ENCODE data around the gene ANKS1B. TPM values are rescaled to one million over a fixed set of nuclear protein-coding genes. Genes with fewer than 3 reads are reported as not detected.
"Not testable (repeated sequence)": the region's sequence is repeated elsewhere in the genome, so short reads cannot be mapped to it uniquely, and the experiment has no call there.

The ANKS1B gene
- total RNA-seq, 1 donor from 2014 or later: 9.6 TPM

- no peak for DNase-seq (ENCODE audit: low spot score)
Observed at GRCh38 chr12:99870085-99870484, 114.7 kb downstream of the ANKS1B start.

- DNase-seq (ENCODE audit: low spot score): no peak
Observed at GRCh38 chr12:99861731-99862130, 123.0 kb downstream of the ANKS1B start.

- no peak for DNase-seq (ENCODE audit: low spot score)
Observed at GRCh38 chr12:99859126-99859525, 125.6 kb downstream of the ANKS1B start.

- no peak for DNase-seq (ENCODE audit: low spot score)
Observed at GRCh38 chr12:99852666-99853065, 132.1 kb downstream of the ANKS1B start.

GRCh38 chr12:99847936-99848335 is 136.8 kb downstream of the ANKS1B start:
- no peak for DNase-seq (ENCODE audit: low spot score)

- no peak for DNase-seq (ENCODE audit: low spot score)
Observed at GRCh38 chr12:99834710-99835109, 150.0 kb downstream of the ANKS1B start.

- DNase-seq (ENCODE audit: low spot score): no peak
Observed at GRCh38 chr12:99833397-99833796, 151.3 kb downstream of the ANKS1B start.

GRCh38 chr12:99824900-99825542 is 159.7 kb downstream of the ANKS1B start:
- DNase-seq (ENCODE audit: low spot score): no peak

GRCh38 chr12:99822273-99822672 is 162.5 kb downstream of the ANKS1B start:
- DNase-seq (ENCODE audit: low spot score): no peak

GRCh38 chr12:99810718-99811593 is 173.8 kb downstream of the ANKS1B start:
- no peak for DNase-seq (ENCODE audit: low spot score)

- no peak for DNase-seq (ENCODE audit: low spot score)
Observed at GRCh38 chr12:99809909-99810308, 174.8 kb downstream of the ANKS1B start.

GRCh38 chr12:99806304-99806703 is 178.4 kb downstream of the ANKS1B start:
- no peak for DNase-seq (ENCODE audit: low spot score)

- DNase-seq (ENCODE audit: low spot score): no peak
Observed at GRCh38 chr12:99804715-99805114, 180.0 kb downstream of the ANKS1B start.

- DNase-seq (ENCODE audit: low spot score): no peak
Observed at GRCh38 chr12:99800605-99801004, 184.1 kb downstream of the ANKS1B start.

- DNase-seq (ENCODE audit: low spot score): not testable (repeated sequence)
Observed at GRCh38 chr12:99797931-99798330, 186.8 kb downstream of the ANKS1B start.

- DNase-seq (ENCODE audit: low spot score): no peak
Observed at GRCh38 chr12:99783421-99783820, 201.3 kb downstream of the ANKS1B start.

GRCh38 chr12:99772274-99772673 is 212.5 kb downstream of the ANKS1B start:
- no peak for DNase-seq (ENCODE audit: low spot score)

- no peak for DNase-seq (ENCODE audit: low spot score)
Observed at GRCh38 chr12:99771659-99772058, 213.1 kb downstream of the ANKS1B start.

GRCh38 chr12:99769396-99769980 is 215.2 kb downstream of the ANKS1B start:
- DNase-seq (ENCODE audit: low spot score): no peak

GRCh38 chr12:99768758-99769157 is 216.0 kb downstream of the ANKS1B start:
- no peak for DNase-seq (ENCODE audit: low spot score)

- no peak for DNase-seq (ENCODE audit: low spot score)
Observed at GRCh38 chr12:99767809-99768208, 216.9 kb downstream of the ANKS1B start.

GRCh38 chr12:99766408-99766807 is 218.3 kb downstream of the ANKS1B start:
- no peak for DNase-seq (ENCODE audit: low spot score)

Data from ureter (tissue), 1 donor.